Panc1 (cell line): ENCODE results near the gene CEP85L. TPM values are rescaled to one million over a fixed set of nuclear protein-coding genes. Genes with fewer than 3 reads are reported as not detected.

ENCODE experiments used
- ATAC-seq: fragments of 200-7000 bp; cut with Tn5 transposase; 2 replicates; pipeline ENCODE4 v1.9.1; 2020; ENCODE audit warnings: mild to moderate bottlenecking, moderate library complexity
- BruUV-seq: library from RNA; stranded (reverse); fragments of 400-500 nt; replicated peaks from 2 replicates; lab custom pipeline; 2021; lab: Mats Ljungman, UMichigan
- CTCF ChIA-PET: fragments of 300-600 bp; sonication (Branson Sonifier 250); formaldehyde crosslinking; loops from one replicate; lab custom pipeline; 2022; ENCODE audit warnings: antibody characterized with exemption; lab: Charles Lee
- POLR2A ChIA-PET: fragments of 300-600 bp; sonication (Branson Sonifier 250); formaldehyde crosslinking; loops from one replicate; lab custom pipeline; 2022; ENCODE audit warnings: antibody characterized with exemption; lab: Charles Lee
- DNase-seq: peaks from one replicate; pipeline ENCODE4 v3.0.0-alpha.2; 2010; ENCODE audit warnings: low read depth, low spot score
- H3K27ac ChIP-seq: 2 replicates; pipeline ENCODE4 v1.5.1; 2011; ENCODE audit warnings: mild to moderate bottlenecking, low read length, inconsistent platforms
- H3K27me3 ChIP-seq: fragments of 200-500 bp; sonication (Bioruptor generic); 2 replicates; pipeline ENCODE4 v1.6.0; 2014; ENCODE audit warnings: low read length, inconsistent platforms; ENCODE audit not compliant: control insufficient read depth, insufficient read depth
- H3K36me3 ChIP-seq: fragments of 200-500 bp; sonication (Bioruptor generic); 2 replicates; pipeline ENCODE4 v1.5.1; 2014; ENCODE audit warnings: inconsistent platforms, mild to moderate bottlenecking, low read length, moderate library complexity; ENCODE audit not compliant: control insufficient read depth, insufficient read depth
- H3K4me1 ChIP-seq: 2 replicates; pipeline ENCODE4 v1.5.1; 2011; ENCODE audit warnings: inconsistent platforms, mild to moderate bottlenecking, low read length, moderate library complexity; ENCODE audit not compliant: control insufficient read depth, insufficient read depth
- H3K4me3 ChIP-seq, 2 experiments: 2 replicates each; pipeline ENCODE4 v1.5.1; 2011 to 2012; ENCODE audit warnings: low read depth in 2 of 2, low read length in 2 of 2, mild to moderate bottlenecking in 2 of 2, inconsistent platforms in 1 of 2, moderate library complexity in 1 of 2
- H3K9me3 ChIP-seq: fragments of 200-500 bp; sonication (Bioruptor generic); 2 replicates; pipeline ENCODE4 v1.5.1; 2014; ENCODE audit warnings: low read depth, mild to moderate bottlenecking, inconsistent platforms, low read length, moderate library complexity; ENCODE audit not compliant: control insufficient read depth, insufficient read depth
- POLR2AphosphoS5 ChIP-seq: IDR thresholded peaks from 2 replicates; pipeline ENCODE4 v1.6.1; 2012; ENCODE audit warnings: mild to moderate bottlenecking, low read depth, low read length, moderate library complexity
- REST ChIP-seq, 2 experiments: IDR thresholded peaks; 2 replicates each; pipeline ENCODE4 v1.6.1; 2011 to 2012; ENCODE audit warnings: low read depth in 2 of 2, control low read depth in 1 of 2, low read length in 1 of 2, mild to moderate bottlenecking in 1 of 2, moderate library complexity in 1 of 2; ENCODE audit not compliant: insufficient read depth in 1 of 2
- SIN3A ChIP-seq: IDR thresholded peaks from 2 replicates; pipeline ENCODE4 v1.6.1; 2012; ENCODE audit warnings: low read depth, mild to moderate bottlenecking, low read length, moderate library complexity, borderline replicate concordance; ENCODE audit not compliant: insufficient read depth
- TCF7L2 ChIP-seq: IDR thresholded peaks from 2 replicates; pipeline ENCODE4 v1.6.1; 2011; ENCODE audit warnings: mild to moderate bottlenecking, low read depth, low read length, inconsistent platforms
- in situ Hi-C: cut with HindIII; loops from 2 replicates; pipeline ENCODE4 v1.10.0; 2016; ENCODE audit warnings: low sequenced_read_pairs, low pct_unique_long_range_greater_than_20kb
- intact Hi-C: fragments of 100-400 bp; cut with micrococcal nuclease; formaldehyde crosslinking; loops from one replicate; pipeline ENCODE4 v1.10.0; 2022; ENCODE audit not compliant: unreplicated experiment
- total RNA-seq: library from RNA; stranded (reverse); gene quantifications from one replicate; pipeline ENCODE4 v1.2.1, GENCODE V29; 2021; ENCODE audit not compliant: unreplicated experiment
- TF ChIP-seq, protein P1 (sequence below): fragments of 450-650 bp; IDR thresholded peaks from 2 replicates; pipeline ENCODE4 v1.5.1; 2017; ENCODE audit warnings: mild to moderate bottlenecking

CEP85L gene
- total RNA-seq, 1 experiment from 2014 or later: 6.7 TPM

- POLR2A ChIA-PET: no interaction called here
- Histone ChIP-seq H3K4me1 (no peaks in the 10 kb centered on the region), H3K36me3 (no peaks in the 10 kb centered on the region), H3K9me3 (no peaks in the 10 kb centered on the region), H3K27ac (no peak overlapping the region), H3K27me3 (no peaks in the 10 kb centered on the region), H3K4me3 (no peak overlapping the region)
- BruUV-seq: no TSS peak
- CTCF ChIA-PET: no interaction called here
- intact Hi-C loops (no loop called here), in situ Hi-C loops (no loop called here)
- TF ChIP-seq POLR2AphosphoS5 (no peak), TCF7L2 (no peak), REST (IDR thresholded peaks at IDR 0.05; ENCODE audit: insufficient read depth in 1 of 2, low read depth in 2 of 2, low read length in 1 of 2) (no peak), SIN3A (no peak)
- TF ChIP-seq, protein P1, sequence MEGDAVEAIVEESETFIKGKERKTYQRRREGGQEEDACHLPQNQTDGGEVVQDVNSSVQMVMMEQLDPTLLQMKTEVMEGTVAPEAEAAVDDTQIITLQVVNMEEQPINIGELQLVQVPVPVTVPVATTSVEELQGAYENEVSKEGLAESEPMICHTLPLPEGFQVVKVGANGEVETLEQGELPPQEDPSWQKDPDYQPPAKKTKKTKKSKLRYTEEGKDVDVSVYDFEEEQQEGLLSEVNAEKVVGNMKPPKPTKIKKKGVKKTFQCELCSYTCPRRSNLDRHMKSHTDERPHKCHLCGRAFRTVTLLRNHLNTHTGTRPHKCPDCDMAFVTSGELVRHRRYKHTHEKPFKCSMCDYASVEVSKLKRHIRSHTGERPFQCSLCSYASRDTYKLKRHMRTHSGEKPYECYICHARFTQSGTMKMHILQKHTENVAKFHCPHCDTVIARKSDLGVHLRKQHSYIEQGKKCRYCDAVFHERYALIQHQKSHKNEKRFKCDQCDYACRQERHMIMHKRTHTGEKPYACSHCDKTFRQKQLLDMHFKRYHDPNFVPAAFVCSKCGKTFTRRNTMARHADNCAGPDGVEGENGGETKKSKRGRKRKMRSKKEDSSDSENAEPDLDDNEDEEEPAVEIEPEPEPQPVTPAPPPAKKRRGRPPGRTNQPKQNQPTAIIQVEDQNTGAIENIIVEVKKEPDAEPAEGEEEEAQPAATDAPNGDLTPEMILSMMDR: no peak
- ATAC-seq (no peak), DNase-seq (no peak)
Measured at GRCh38 chr6:118639054-118639964, 12.1 kb downstream of the CEP85L start.

- H3K36me3 ChIP-seq: no peaks in the 10 kb centered on the region
- no peak for DNase-seq
- H3K4me1 ChIP-seq: no peaks in the 10 kb centered on the region
- no TSS peak for BruUV-seq
- no peaks in the 10 kb centered on the region for H3K9me3 ChIP-seq
- TF ChIP-seq, protein P1: no peak
- TF ChIP-seq REST (IDR thresholded peaks at IDR 0.05; ENCODE audit: insufficient read depth in 1 of 2, low read depth in 2 of 2, low read length in 1 of 2): no peak
- TF ChIP-seq TCF7L2: no peak
- TF ChIP-seq SIN3A: no peak
- no peak for TF ChIP-seq POLR2AphosphoS5
- POLR2A ChIA-PET: interaction anchor here (0.5 kb wide), 1 partner anchor 37 kb away, joined by 5 read pairs; no protein-coding TSS in a partner anchor
- intact Hi-C loops: no loop called here
- H3K4me3 ChIP-seq: no peak overlapping the region
- in situ Hi-C loops: no loop called here
- no peaks in the 10 kb centered on the region for H3K27me3 ChIP-seq
- no peak for ATAC-seq
- H3K27ac ChIP-seq: no peak overlapping the region
- CTCF ChIA-PET: interaction anchor here (0.7 kb wide), 1 partner anchor 84 kb away, joined by 6 read pairs; no protein-coding TSS in a partner anchor
Measured at GRCh38 chr6:118638288-118638687, 13.1 kb downstream of the CEP85L start.
